Ishikawa (cell line): Measurements from ENCODE around the gene RIPPLY1.

ENCODE experiments used
- CEBPB ChIP-seq: IDR thresholded peaks from 2 replicates; pipeline ENCODE4 v1.6.1; 2012
- CREB1 ChIP-seq: IDR thresholded peaks from 2 replicates; pipeline ENCODE4 v1.6.1; 2012; ENCODE audit warnings: low read depth
- EGR1 ChIP-seq: IDR thresholded peaks from 2 replicates; pipeline ENCODE4 v1.6.1; 2012
- EP300 ChIP-seq: IDR thresholded peaks from 2 replicates; pipeline ENCODE4 v1.6.1; 2012; ENCODE audit warnings: borderline replicate concordance
- FOXM1 ChIP-seq: IDR thresholded peaks from 2 replicates; pipeline ENCODE4 v1.6.1; 2012; ENCODE audit warnings: low read depth, borderline replicate concordance
- NFIC ChIP-seq: IDR thresholded peaks from 2 replicates; pipeline ENCODE4 v1.6.1; 2012
- RAD21 ChIP-seq: IDR thresholded peaks from 2 replicates; pipeline ENCODE4 v1.6.1; 2012; ENCODE audit warnings: low read depth
- TAF1 ChIP-seq: IDR thresholded peaks from 2 replicates; pipeline ENCODE4 v1.6.1; 2012; ENCODE audit warnings: low read depth, mild to moderate bottlenecking
- TCF12 ChIP-seq: IDR thresholded peaks from 2 replicates; pipeline ENCODE4 v1.6.1; 2012; ENCODE audit warnings: low read depth
- TEAD4 ChIP-seq: IDR thresholded peaks from 2 replicates; pipeline ENCODE4 v1.6.1; 2012
- YY1 ChIP-seq: IDR thresholded peaks from 2 replicates; pipeline ENCODE4 v1.6.1; 2012; ENCODE audit warnings: low read depth
- ZBTB7A ChIP-seq: IDR thresholded peaks from 2 replicates; pipeline ENCODE4 v1.6.1; 2012; ENCODE audit warnings: low read depth
- TF ChIP-seq, protein P1 (sequence below): IDR thresholded peaks from 2 replicates; pipeline ENCODE4 v1.6.1; 2012
- TF ChIP-seq, protein P2 (sequence below): IDR thresholded peaks from 2 replicates; pipeline ENCODE4 v1.6.1; 2012; ENCODE audit warnings: low read depth, mild to moderate bottlenecking
- TF ChIP-seq, protein P3 (sequence below): IDR thresholded peaks from 2 replicates; pipeline ENCODE4 v1.6.1; 2012

The RIPPLY1 gene

DNA sequence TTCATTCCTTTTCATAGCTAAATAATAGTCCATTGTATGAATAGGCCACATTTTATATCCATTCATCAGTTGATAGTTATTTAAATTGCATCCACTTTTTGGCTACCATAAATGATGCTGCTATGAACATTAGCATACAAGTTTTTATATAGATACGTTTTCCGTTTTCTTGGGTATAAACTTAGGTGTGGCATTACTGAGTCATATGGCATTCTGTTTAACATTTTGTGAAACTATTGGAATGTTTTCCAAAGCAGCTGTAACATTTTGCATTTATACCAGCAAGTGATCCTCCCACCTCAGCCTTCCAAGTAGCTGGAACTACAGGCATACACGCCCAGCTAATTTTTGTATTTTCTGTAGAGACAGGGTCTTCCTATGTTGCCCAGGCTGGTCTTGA is 43.3 kb upstream of the RIPPLY1 start:
- TF ChIP-seq, protein P1, sequence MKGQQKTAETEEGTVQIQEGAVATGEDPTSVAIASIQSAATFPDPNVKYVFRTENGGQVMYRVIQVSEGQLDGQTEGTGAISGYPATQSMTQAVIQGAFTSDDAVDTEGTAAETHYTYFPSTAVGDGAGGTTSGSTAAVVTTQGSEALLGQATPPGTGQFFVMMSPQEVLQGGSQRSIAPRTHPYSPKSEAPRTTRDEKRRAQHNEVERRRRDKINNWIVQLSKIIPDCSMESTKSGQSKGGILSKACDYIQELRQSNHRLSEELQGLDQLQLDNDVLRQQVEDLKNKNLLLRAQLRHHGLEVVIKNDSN = no peak
- no peak for TF ChIP-seq TEAD4
- TF ChIP-seq, protein P2, sequence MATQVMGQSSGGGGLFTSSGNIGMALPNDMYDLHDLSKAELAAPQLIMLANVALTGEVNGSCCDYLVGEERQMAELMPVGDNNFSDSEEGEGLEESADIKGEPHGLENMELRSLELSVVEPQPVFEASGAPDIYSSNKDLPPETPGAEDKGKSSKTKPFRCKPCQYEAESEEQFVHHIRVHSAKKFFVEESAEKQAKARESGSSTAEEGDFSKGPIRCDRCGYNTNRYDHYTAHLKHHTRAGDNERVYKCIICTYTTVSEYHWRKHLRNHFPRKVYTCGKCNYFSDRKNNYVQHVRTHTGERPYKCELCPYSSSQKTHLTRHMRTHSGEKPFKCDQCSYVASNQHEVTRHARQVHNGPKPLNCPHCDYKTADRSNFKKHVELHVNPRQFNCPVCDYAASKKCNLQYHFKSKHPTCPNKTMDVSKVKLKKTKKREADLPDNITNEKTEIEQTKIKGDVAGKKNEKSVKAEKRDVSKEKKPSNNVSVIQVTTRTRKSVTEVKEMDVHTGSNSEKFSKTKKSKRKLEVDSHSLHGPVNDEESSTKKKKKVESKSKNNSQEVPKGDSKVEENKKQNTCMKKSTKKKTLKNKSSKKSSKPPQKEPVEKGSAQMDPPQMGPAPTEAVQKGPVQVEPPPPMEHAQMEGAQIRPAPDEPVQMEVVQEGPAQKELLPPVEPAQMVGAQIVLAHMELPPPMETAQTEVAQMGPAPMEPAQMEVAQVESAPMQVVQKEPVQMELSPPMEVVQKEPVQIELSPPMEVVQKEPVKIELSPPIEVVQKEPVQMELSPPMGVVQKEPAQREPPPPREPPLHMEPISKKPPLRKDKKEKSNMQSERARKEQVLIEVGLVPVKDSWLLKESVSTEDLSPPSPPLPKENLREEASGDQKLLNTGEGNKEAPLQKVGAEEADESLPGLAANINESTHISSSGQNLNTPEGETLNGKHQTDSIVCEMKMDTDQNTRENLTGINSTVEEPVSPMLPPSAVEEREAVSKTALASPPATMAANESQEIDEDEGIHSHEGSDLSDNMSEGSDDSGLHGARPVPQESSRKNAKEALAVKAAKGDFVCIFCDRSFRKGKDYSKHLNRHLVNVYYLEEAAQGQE = no peak
- TF ChIP-seq NFIC = no peak
- TF ChIP-seq EGR1 = no peak
- no peak for TF ChIP-seq CEBPB
- TF ChIP-seq ZBTB7A = no peak
- no peak for TF ChIP-seq CREB1
- no peak for TF ChIP-seq RAD21

DNA sequence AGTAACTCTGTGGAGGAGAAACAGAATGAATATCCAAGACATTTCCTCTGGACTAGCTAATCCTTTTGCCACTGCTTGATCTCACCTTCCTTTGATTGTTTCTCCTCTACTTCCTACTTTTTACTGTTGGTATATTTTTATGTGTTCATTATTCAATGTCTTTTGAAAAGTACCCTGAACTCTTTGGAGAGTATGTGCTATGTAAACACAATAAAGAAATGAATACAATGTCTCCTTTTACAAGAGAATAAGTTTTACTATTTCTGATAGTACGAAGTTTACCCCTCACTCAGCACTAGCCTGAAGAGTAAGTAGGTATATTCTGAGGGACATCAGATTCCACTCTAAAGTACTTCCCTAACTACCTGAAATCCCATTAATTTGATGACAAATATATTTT is 36.9 kb upstream of the RIPPLY1 start:
- TF ChIP-seq, protein P1 = no peak
- TF ChIP-seq TAF1 (no peak), ZBTB7A (no peak), TEAD4 (no peak)
- TF ChIP-seq, protein P3, sequence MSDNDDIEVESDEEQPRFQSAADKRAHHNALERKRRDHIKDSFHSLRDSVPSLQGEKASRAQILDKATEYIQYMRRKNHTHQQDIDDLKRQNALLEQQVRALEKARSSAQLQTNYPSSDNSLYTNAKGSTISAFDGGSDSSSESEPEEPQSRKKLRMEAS = no peak

- no peak for TF ChIP-seq TEAD4
- TF ChIP-seq, protein P2 = no peak
- TF ChIP-seq RAD21 = no peak
- TF ChIP-seq FOXM1 = no peak
- TF ChIP-seq CEBPB = no peak
- no peak for TF ChIP-seq TAF1
- no peak for TF ChIP-seq ZBTB7A
- TF ChIP-seq NFIC = no peak
- TF ChIP-seq TCF12 = no peak
- TF ChIP-seq EP300 = no peak
- TF ChIP-seq, protein P3 = no peak
- no peak for TF ChIP-seq EGR1
- TF ChIP-seq YY1 = no peak
- no peak for TF ChIP-seq CREB1
Observed at GRCh38 chrX:106939566-106939965, 36.4 kb upstream of the RIPPLY1 start.

- TF ChIP-seq, protein P2 = no peak
- TF ChIP-seq CREB1 (no peak), EGR1 (no peak), FOXM1 (no peak), TAF1 (no peak), EP300 (no peak), ZBTB7A (no peak), YY1 (no peak), CEBPB (no peak), TCF12 (no peak), TEAD4 (no peak), NFIC (no peak), RAD21 (no peak)
- TF ChIP-seq, protein P1 = no peak
- TF ChIP-seq, protein P3 = no peak
Observed at GRCh38 chrX:106936246-106936645, 33.1 kb upstream of the RIPPLY1 start.

DNA sequence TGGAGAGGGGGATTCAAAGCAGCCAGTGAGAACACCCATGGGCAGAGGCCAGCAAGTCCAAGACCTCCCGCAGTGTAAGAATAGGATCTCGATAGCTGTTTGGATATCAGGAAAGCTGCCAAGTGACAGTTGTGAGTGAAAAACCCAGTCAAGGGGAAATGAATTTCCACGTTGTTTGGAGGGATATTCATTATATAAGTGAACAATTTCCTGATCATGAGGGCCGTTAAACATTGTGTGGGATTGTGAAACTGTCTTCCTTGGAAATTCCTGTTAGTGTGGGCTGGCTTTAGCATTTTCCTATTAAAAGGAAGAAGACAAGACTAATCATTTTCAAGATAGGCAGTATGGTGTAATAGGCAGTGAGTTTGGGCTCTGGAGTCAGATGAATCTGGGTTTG is 32.0 kb upstream of the RIPPLY1 start:
- TF ChIP-seq TAF1 = no peak
- TF ChIP-seq, protein P1 = no peak
- TF ChIP-seq, protein P2 = no peak
- no peak for TF ChIP-seq NFIC
- no peak for TF ChIP-seq EP300
- TF ChIP-seq CREB1 = no peak
- no peak for TF ChIP-seq RAD21
- TF ChIP-seq YY1 = no peak
- no peak for TF ChIP-seq FOXM1
- no peak for TF ChIP-seq CEBPB
- TF ChIP-seq, protein P3 = no peak
- TF ChIP-seq ZBTB7A = no peak
- TF ChIP-seq EGR1 = no peak
